Tibial nerve (tissue), 4 donors: ENCODE measurements around the gene TRIM41.

ENCODE experiments used
- EP300 ChIP-seq, 2 donors: sonication (generic); formaldehyde crosslinking; IDR thresholded peaks; one replicate each; pipeline ENCODE4 v1.6.1; 2017; ENCODE audit warnings: antibody characterized with exemption in 2 of 2, mild to moderate bottlenecking in 1 of 2
- TF ChIP-seq, protein P1 (sequence below), 5 experiments: fragments of 200-600 bp in 3 of 5; fragments of 450-650 bp in 2 of 5; sonication (generic) in 3 of 5; IDR thresholded peaks; one replicate each; pipeline ENCODE4 v1.5.1; 2016 to 2019; ENCODE audit warnings: antibody characterized with exemption in 5 of 5, mild to moderate bottlenecking in 3 of 5, moderate library complexity in 2 of 5

DNA sequence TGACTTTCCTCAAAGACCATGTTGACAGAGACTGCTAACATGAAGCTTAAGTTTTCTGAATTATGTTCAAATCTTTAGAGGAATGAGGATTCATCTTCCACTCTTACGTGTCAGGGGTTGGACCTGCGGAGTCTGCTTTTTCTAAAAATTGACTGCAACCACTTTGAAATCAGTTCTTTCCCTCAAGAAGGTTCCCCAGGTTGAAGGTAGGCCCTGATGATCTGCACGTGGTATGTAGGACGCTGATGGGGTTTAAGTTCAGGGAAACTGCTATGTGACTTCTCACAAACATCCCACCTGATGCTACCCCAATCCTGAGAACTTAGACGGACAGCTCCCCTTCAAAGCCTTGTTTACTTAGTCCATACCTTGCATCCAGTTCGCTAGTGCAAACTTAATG, 13.4 kb downstream of the TRIM41 start:
- TF ChIP-seq, protein P1, sequence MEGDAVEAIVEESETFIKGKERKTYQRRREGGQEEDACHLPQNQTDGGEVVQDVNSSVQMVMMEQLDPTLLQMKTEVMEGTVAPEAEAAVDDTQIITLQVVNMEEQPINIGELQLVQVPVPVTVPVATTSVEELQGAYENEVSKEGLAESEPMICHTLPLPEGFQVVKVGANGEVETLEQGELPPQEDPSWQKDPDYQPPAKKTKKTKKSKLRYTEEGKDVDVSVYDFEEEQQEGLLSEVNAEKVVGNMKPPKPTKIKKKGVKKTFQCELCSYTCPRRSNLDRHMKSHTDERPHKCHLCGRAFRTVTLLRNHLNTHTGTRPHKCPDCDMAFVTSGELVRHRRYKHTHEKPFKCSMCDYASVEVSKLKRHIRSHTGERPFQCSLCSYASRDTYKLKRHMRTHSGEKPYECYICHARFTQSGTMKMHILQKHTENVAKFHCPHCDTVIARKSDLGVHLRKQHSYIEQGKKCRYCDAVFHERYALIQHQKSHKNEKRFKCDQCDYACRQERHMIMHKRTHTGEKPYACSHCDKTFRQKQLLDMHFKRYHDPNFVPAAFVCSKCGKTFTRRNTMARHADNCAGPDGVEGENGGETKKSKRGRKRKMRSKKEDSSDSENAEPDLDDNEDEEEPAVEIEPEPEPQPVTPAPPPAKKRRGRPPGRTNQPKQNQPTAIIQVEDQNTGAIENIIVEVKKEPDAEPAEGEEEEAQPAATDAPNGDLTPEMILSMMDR (IDR thresholded peaks at IDR 0.05): no peak
- TF ChIP-seq EP300 (IDR thresholded peaks at IDR 0.05): no peak
